SK-N-SH (cell line): Measurements from ENCODE around the gene XAB2. TPM values are rescaled to one million over a fixed set of nuclear protein-coding genes. Genes with fewer than 3 reads are reported as not detected.

ENCODE experiments used
- CTCF ChIA-PET: fragments of 300-600, 350-600 bp; formaldehyde crosslinking; extraction: SDS; loops from one replicate; lab custom pipeline; 2021; lab: Yijun Ruan, JAX
- POLR2A ChIA-PET: fragments of 350-600 bp; sonication (Branson Sonifier 250); formaldehyde crosslinking; extraction: SDS; loops from one replicate; lab custom pipeline; 2020; ENCODE audit warnings: antibody characterized with exemption, inconsistent platforms; lab: Yijun Ruan, JAX
- DNase-seq: peaks from one replicate; pipeline ENCODE4 v3.0.0; 2012
- H2AFZ ChIP-seq: fragments of 200-600 bp; sonication (generic); 2 replicates; pipeline ENCODE4 v1.8.1; 2016; ENCODE audit warnings: antibody characterized with exemption, mild to moderate bottlenecking, low read depth
- H3F3A ChIP-seq: fragments of 200-600 bp; sonication (generic); replicated peaks from 2 replicates; pipeline ENCODE3; 2016; ENCODE audit warnings: antibody characterized with exemption, mild to moderate bottlenecking; ENCODE audit not compliant: insufficient read depth
- H3K27ac ChIP-seq, 2 experiments: fragments of 200-500 bp in 1 of 2; fragments of 200-600 bp in 1 of 2; sonication (Bioruptor generic) in 1 of 2; sonication (generic), shearing (Covaris generic) in 1 of 2; 2 replicates each; pipeline versions ENCODE4 v1.5.1 to v1.6.1; 2014 to 2016; ENCODE audit warnings: low read depth in 2 of 2, inconsistent platforms in 1 of 2, low read length in 1 of 2, mild to moderate bottlenecking in 1 of 2, mixed read lengths in 1 of 2
- H3K27me3 ChIP-seq: fragments of 200-600 bp; sonication (generic), shearing (Covaris generic); 2 replicates; pipeline ENCODE4 v1.6.1; 2016; ENCODE audit warnings: mixed run types; ENCODE audit not compliant: insufficient read depth
- H3K36me3 ChIP-seq, 2 experiments: fragments of 200-500 bp in 1 of 2; fragments of 200-600 bp in 1 of 2; sonication (Bioruptor generic) in 1 of 2; sonication (generic) in 1 of 2; replicated peaks in 1 of 2; 2 replicates each; pipeline versions ENCODE3 to v1.5.1; 2014 to 2016; ENCODE audit warnings: low read length in 1 of 2, mild to moderate bottlenecking in 1 of 2; ENCODE audit not compliant: insufficient read depth in 2 of 2, control insufficient read depth in 1 of 2
- H3K4me1 ChIP-seq, 2 experiments: fragments of 200-500 bp in 1 of 2; fragments of 200-600 bp in 1 of 2; sonication (Bioruptor generic) in 1 of 2; sonication (generic), shearing (Covaris generic) in 1 of 2; 2 replicates each; pipeline versions ENCODE4 v1.5.1 to v1.6.1; 2014 to 2016; ENCODE audit warnings: low read depth in 1 of 2, low read length in 1 of 2, mixed run types in 1 of 2; ENCODE audit not compliant: insufficient read depth in 2 of 2, control insufficient read depth in 1 of 2
- H3K4me2 ChIP-seq: fragments of 200-600 bp; sonication (generic), shearing (Covaris generic); 2 replicates; pipeline ENCODE4 v1.6.1; 2017; ENCODE audit warnings: mixed run types
- H3K4me3 ChIP-seq, 2 experiments: fragments of 200-500 bp in 1 of 2; fragments of 200-600 bp in 1 of 2; sonication (Bioruptor generic) in 1 of 2; sonication (generic), shearing (Covaris generic) in 1 of 2; 2 replicates each; pipeline versions ENCODE4 v1.5.1 to v1.8.1; 2014 to 2016; ENCODE audit warnings: low read depth in 2 of 2, inconsistent platforms in 1 of 2, low read length in 1 of 2, mild to moderate bottlenecking in 1 of 2, mixed read lengths in 1 of 2, moderate library complexity in 1 of 2
- H3K79me2 ChIP-seq: fragments of 200-600 bp; sonication (generic); 2 replicates; pipeline ENCODE4 v1.8.1; 2017; ENCODE audit warnings: mild to moderate bottlenecking; ENCODE audit not compliant: insufficient read depth
- H3K9ac ChIP-seq: fragments of 200-600 bp; sonication (generic); 2 replicates; pipeline ENCODE4 v1.6.1; 2017; ENCODE audit warnings: mixed run types
- H3K9me2 ChIP-seq: fragments of 200-600 bp; sonication (generic); 2 replicates; pipeline ENCODE4 v1.6.1; 2017; ENCODE audit warnings: mixed run types
- H3K9me3 ChIP-seq: fragments of 200-600 bp; sonication (generic); 2 replicates; pipeline ENCODE4 v1.6.1; 2017; ENCODE audit warnings: mixed run types, mild to moderate bottlenecking, moderate library complexity
- H4K20me1 ChIP-seq: fragments of 200-600 bp; sonication (generic); 2 replicates; pipeline ENCODE4 v1.6.1; 2017; ENCODE audit warnings: mild to moderate bottlenecking, mixed run types; ENCODE audit not compliant: insufficient read depth
- EZH2phosphoT487 ChIP-seq: fragments of 200-600 bp; sonication (generic); IDR thresholded peaks from 2 replicates; pipeline ENCODE4 v1.6.1; 2017; ENCODE audit warnings: low read depth, mixed run types, mild to moderate bottlenecking, antibody characterized with exemption, moderate library complexity, borderline replicate concordance
- JUND ChIP-seq: IDR thresholded peaks from 2 replicates; pipeline ENCODE4 v1.4.0; 2012
- MAX ChIP-seq: IDR thresholded peaks from 2 replicates; pipeline ENCODE4 v1.4.0; 2012; ENCODE audit warnings: low read depth
- NRF1 ChIP-seq: IDR thresholded peaks from 2 replicates; pipeline ENCODE4 v1.6.1; 2012; ENCODE audit warnings: low read depth, mild to moderate bottlenecking, low read length
- RCOR1 ChIP-seq: fragments of 150-350 bp; IDR thresholded peaks from 2 replicates; pipeline ENCODE4 v1.6.1; 2017; ENCODE audit warnings: antibody characterized with exemption, low read length
- RFX5 ChIP-seq: IDR thresholded peaks from 2 replicates; pipeline ENCODE4 v1.6.1; 2012; ENCODE audit warnings: mild to moderate bottlenecking, improper control_type of control experiment, low read length
- RXRA ChIP-seq: IDR thresholded peaks from 2 replicates; pipeline ENCODE4 v1.4.0; 2012; ENCODE audit warnings: low read depth, mild to moderate bottlenecking, borderline replicate concordance
- TAF1 ChIP-seq: IDR thresholded peaks from 2 replicates; pipeline ENCODE4 v1.6.1; 2012; ENCODE audit warnings: low read depth, mild to moderate bottlenecking, low read length, moderate library complexity, borderline replicate concordance
- TCF12 ChIP-seq: IDR thresholded peaks from 2 replicates; pipeline ENCODE4 v1.4.0; 2012
- TEAD4 ChIP-seq: IDR thresholded peaks from 2 replicates; pipeline ENCODE4 v1.4.0; 2012; ENCODE audit warnings: mild to moderate bottlenecking, borderline replicate concordance; ENCODE audit not compliant: insufficient read depth
- USF2 ChIP-seq: fragments of 150-350 bp; IDR thresholded peaks from 2 replicates; pipeline ENCODE4 v1.6.1; 2017; ENCODE audit warnings: antibody characterized with exemption, low read length, low read depth, borderline replicate concordance
- WGBS: methylation state at CpG from one replicate; pipeline ENCODE4 v1.1.6; 2017; ENCODE audit warnings: low lambda C conversion rate; 5-methylcytosine and 5-hydroxymethylcytosine counted together
- polyA plus RNA-seq, 3 experiments: library from polyadenylated mRNA; depleted of rRNA; stranded (reverse); fragments of >200 nt; gene quantifications; 2 replicates each; pipeline ENCODE4 v1.2.3, GENCODE V29; 2012
- TF ChIP-seq, protein P1 (sequence below): IDR thresholded peaks from 2 replicates; pipeline ENCODE4 v1.4.0; 2012; ENCODE audit warnings: low read depth, borderline replicate concordance

XAB2 gene
- polyA plus RNA-seq, 1 of the 3 experiments (the other 2 are of a cell fraction): 43.3 TPM

- WGBS: 40% methylated on average over 5 of the region's 9 CpGs
These were observed 39.5 kb upstream of the XAB2 start, which contains the start of gene RETN for GRCh38 chr19:7668842-7669241. Gene RETN, plus strand, starts transcription at chr19:7669049. Its CDS starts 278 bp downstream, at chr19:7669327.

GRCh38 chr19:7665076-7665475 lies 35.7 kb upstream of the XAB2 start:
- H3K9me2 ChIP-seq: no peaks in the 10 kb centered on the region
- POLR2A ChIA-PET: no interaction called here
- no peak for DNase-seq
- 8% methylated on average over 4 of the region's 4 CpGs for WGBS
- no peaks in the 10 kb centered on the region for H3F3A ChIP-seq
- H4K20me1 ChIP-seq: no peaks in the 10 kb centered on the region
- no peaks in the 10 kb centered on the region for H3K79me2 ChIP-seq
- H3K36me3 ChIP-seq: no peaks in the 10 kb centered on the region
- CTCF ChIA-PET: interaction anchor here (0.9 to 4.2 kb wide), 3 partner anchors 16 to 135 kb away, joined by 3 to 14 read pairs (median 10); partner anchors contain the start of gene TRAPPC5
- H3K9me3 ChIP-seq: no peaks in the 10 kb centered on the region
- no peak overlapping the region for H2AFZ ChIP-seq
- H3K9ac ChIP-seq: no peak overlapping the region
- H3K4me2 ChIP-seq: no peak overlapping the region
- no peak for TF ChIP-seq NRF1
- no peak for TF ChIP-seq TCF12
- TF ChIP-seq TEAD4: no peak
- TF ChIP-seq, all 33 proteins: peak for 0
- Histone ChIP-seq H3K27ac (no peak overlapping the region), H3K4me1 (no peaks in the 10 kb centered on the region), H3K4me3 (no peak overlapping the region), H3K27me3 (peaks cover 79% of the 10 kb centered on the region)

More at GRCh38 chr19:7668842-7669241, 39.5 kb upstream of the XAB2 start, which contains the start of gene RETN:
- H3K9me3 ChIP-seq: no peaks in the 10 kb centered on the region
- H3K4me3 ChIP-seq: no peak within 1 kb of the TSS
- DNase-seq: no peak
- no peaks in the 10 kb centered on the region for H3K9me2 ChIP-seq
- no peak within 1 kb of the TSS for H3K27ac ChIP-seq
- no peak within 1 kb of the TSS for H2AFZ ChIP-seq
- no peak within 1 kb of the TSS for H3K9ac ChIP-seq
- H3K36me3 ChIP-seq: no peaks in the 10 kb centered on the region
- ChIA-PET POLR2A (no interaction called here), CTCF (interaction anchor here (0.6 to 4.3 kb wide), 6 partner anchors 12 to 315 kb away, joined by 3 to 16 read pairs (median 6); partner anchors contain the start of gene TRAPPC5)
- no peaks in the 10 kb centered on the region for H3K79me2 ChIP-seq
- H3F3A ChIP-seq: no peaks in the 10 kb centered on the region
- no peaks in the 10 kb centered on the region for H3K4me1 ChIP-seq
- no peak within 1 kb of the TSS for H3K4me2 ChIP-seq
- TF ChIP-seq TCF12 (no peak), RXRA (no peak), JUND (no peak), TAF1 (no peak), RCOR1 (no peak), RFX5 (no peak), EZH2phosphoT487 (no peak), MAX (no peak), USF2 (no peak)
- TF ChIP-seq, protein P1, sequence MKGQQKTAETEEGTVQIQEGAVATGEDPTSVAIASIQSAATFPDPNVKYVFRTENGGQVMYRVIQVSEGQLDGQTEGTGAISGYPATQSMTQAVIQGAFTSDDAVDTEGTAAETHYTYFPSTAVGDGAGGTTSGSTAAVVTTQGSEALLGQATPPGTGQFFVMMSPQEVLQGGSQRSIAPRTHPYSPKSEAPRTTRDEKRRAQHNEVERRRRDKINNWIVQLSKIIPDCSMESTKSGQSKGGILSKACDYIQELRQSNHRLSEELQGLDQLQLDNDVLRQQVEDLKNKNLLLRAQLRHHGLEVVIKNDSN: no peak
- peaks cover 66% of the 10 kb centered on the region for H3K27me3 ChIP-seq
- H4K20me1 ChIP-seq: no peaks in the 10 kb centered on the region
